Ovary (tissue), 9 donors: Measurements from ENCODE around the gene NCMAP. TPM values are rescaled to one million over a fixed set of nuclear protein-coding genes. Genes with fewer than 3 reads are reported as not detected.

ENCODE experiments used
- DNase-seq, 5 donors: peaks; one replicate each; pipeline ENCODE4 v3.0.0-alpha.2; 2019 to 2020
- H3K27ac ChIP-seq, 2 donors: fragments of 200-600 bp; one replicate each; pipeline versions ENCODE4 v1.5.1 to v1.8.0; 2019 to 2022
- H3K27me3 ChIP-seq: fragments of 200-600 bp; one replicate; pipeline ENCODE4 v1.8.0; 2022
- H3K36me3 ChIP-seq: fragments of 200-600 bp; sonication (generic); one replicate; pipeline ENCODE4 v1.5.1; 2019
- H3K4me1 ChIP-seq: one replicate; pipeline ENCODE4 v1.8.1; 2013; ENCODE audit warnings: mild to moderate bottlenecking, moderate library complexity; ENCODE audit not compliant: insufficient read depth
- H3K4me3 ChIP-seq: fragments of 200-600 bp; sonication (generic); one replicate; pipeline ENCODE4 v1.5.1; 2017
- H3K9me3 ChIP-seq, 2 donors: fragments of 200-600 bp in 1 of 2; sonication (generic) in 1 of 2; one replicate each; pipeline versions ENCODE4 v1.5.1 to v1.8.1; 2013 to 2019; ENCODE audit warnings: mild to moderate bottlenecking in 1 of 2, moderate library complexity in 1 of 2
- EP300 ChIP-seq: sonication (generic); formaldehyde crosslinking; IDR thresholded peaks from one replicate; pipeline ENCODE4 v1.6.1; 2017; ENCODE audit warnings: antibody characterized with exemption
- POLR2A ChIP-seq: fragments of 450-650 bp; IDR thresholded peaks from one replicate; pipeline ENCODE4 v1.6.1; 2017; ENCODE audit warnings: antibody characterized with exemption, mild to moderate bottlenecking, moderate library complexity
- WGBS, 3 donors: extraction: QIAGEN DNeasy Blood & Tissue Kit in 1 of 3; methylation state at CpG; one replicate each; pipeline versions ENCODE4 v1.1.5 to v1.1.7; 2013 to 2017; 5-methylcytosine and 5-hydroxymethylcytosine counted together
- intact Hi-C, 4 donors: fragments of 100-400 bp; cut with DNase I; formaldehyde crosslinking; loops; one replicate each; pipeline versions ENCODE4 v1.11.0 to v1.15.1; 2022 to 2023
- polyA plus RNA-seq, 2 donors: library from polyadenylated mRNA; stranded (reverse); fragments of 200-250 nt in 1 of 2; fragments of 350-450 nt in 1 of 2; fragmentation: Illumina TruSeq in 1 of 2; extraction: RNeasy Lipid Tissue Mini Kit (QIAGEN cat#74804) in 1 of 2; gene quantifications; one replicate each; pipeline ENCODE4 v1.2.3, GENCODE V29; 2013 to 2014
- total RNA-seq, 7 donors: library from RNA; depleted of rRNA in 2 of 7; stranded (reverse); fragments of >200 nt in 2 of 7; fragmentation: NEBNext Ultra II Directional in 3 of 7; extraction: Animal tissue kit (Norgen Biotek cat#: 25700) in 3 of 7; gene quantifications; one replicate each; pipeline versions ENCODE4 v1.1.0 to v1.2.4, GENCODE V29; 2016 to 2023
- TF ChIP-seq, protein P1 (sequence below), 3 donors: fragments of 450-650 bp in 2 of 3; fragments of 200-600 bp in 1 of 3; IDR thresholded peaks; one replicate each; pipeline versions ENCODE4 v1.5.1 to v1.8.0; 2016 to 2022; ENCODE audit warnings: antibody characterized with exemption in 3 of 3, mild to moderate bottlenecking in 1 of 3
- donor health status: DM: no; HTN: no; CAD: no; lungs with moderate emphysema.
- donor health status: DM: no; HTN: no; CAD: no.
- donor health status: Bipolar disorder and iron deficiency.
- donor health status: DM: yes; HTN: yes; CAD: no.
- donor health status: DM: no; HTN: no; CAD: no.
- donor health status: DM: yes; HTN: yes; CAD: no.

NCMAP gene
- total and polyA plus RNA-seq, 9 donors, result 0.01 to 0.83 (median 0.40) TPM; not detected in 2

DNA sequence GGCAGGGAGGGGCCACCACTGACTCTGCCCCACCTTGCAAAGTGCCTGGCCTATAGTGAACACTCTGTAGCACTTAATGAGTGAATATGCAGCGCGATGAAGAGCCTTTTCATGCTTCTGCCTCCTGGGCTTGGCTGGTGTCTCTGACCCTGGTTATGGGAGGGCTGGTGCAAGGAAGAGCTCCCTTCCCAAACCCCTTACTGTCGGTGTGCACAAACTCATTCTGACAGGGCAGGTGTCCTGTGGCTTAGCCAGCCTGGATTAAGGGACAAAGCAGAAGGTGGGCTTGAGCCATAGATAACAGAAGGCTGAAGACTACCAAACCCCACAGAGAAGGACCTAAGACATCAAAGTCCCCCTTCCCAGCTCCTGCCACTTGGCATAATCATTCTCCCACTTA lies 2.0 kb upstream of the NCMAP start:
- no peak for DNase-seq
- H3K4me1 ChIP-seq, result no peaks in the 10 kb centered on the region
- TF ChIP-seq POLR2A (no peak), EP300 (no peak)
- TF ChIP-seq, protein P1, sequence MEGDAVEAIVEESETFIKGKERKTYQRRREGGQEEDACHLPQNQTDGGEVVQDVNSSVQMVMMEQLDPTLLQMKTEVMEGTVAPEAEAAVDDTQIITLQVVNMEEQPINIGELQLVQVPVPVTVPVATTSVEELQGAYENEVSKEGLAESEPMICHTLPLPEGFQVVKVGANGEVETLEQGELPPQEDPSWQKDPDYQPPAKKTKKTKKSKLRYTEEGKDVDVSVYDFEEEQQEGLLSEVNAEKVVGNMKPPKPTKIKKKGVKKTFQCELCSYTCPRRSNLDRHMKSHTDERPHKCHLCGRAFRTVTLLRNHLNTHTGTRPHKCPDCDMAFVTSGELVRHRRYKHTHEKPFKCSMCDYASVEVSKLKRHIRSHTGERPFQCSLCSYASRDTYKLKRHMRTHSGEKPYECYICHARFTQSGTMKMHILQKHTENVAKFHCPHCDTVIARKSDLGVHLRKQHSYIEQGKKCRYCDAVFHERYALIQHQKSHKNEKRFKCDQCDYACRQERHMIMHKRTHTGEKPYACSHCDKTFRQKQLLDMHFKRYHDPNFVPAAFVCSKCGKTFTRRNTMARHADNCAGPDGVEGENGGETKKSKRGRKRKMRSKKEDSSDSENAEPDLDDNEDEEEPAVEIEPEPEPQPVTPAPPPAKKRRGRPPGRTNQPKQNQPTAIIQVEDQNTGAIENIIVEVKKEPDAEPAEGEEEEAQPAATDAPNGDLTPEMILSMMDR (IDR thresholded peaks at IDR 0.05), result no peak
- H3K9me3 ChIP-seq, result no peaks in the 10 kb centered on the region
- no peaks in the 10 kb centered on the region for H3K36me3 ChIP-seq
- no peak overlapping the region for H3K4me3 ChIP-seq
- intact Hi-C loops, result no loop called here
- no peak overlapping the region for H3K27ac ChIP-seq
- 87 to 97% (median 92%) methylated on average over 3 of the region's 3 CpGs for WGBS, 3 donors
- no peaks in the 10 kb centered on the region for H3K27me3 ChIP-seq

DNA sequence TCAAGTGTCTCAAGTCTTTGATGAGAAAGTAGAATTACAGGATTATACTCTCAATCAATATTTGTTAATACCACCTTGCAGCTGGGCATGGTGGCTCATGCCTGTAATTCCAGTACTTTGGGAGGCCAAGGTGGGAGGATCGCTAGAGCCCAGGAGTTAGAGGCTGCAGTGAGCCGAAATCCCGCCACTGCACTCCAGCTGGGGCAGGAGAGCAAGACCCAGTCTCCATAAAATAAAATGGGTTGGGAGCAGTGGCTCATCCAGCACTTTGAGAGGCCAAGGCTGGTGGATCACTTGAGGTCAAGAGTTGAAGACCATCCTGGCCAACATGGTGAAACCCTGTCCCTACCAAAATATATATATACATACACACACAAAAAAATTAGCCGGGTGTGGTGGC lies 1.2 kb upstream of the NCMAP start:
- peak in 1 of 5 donors; percentile 13 for DNase-seq
- Histone ChIP-seq H3K4me1 (no peaks in the 10 kb centered on the region), H3K4me3 (no peak overlapping the region), H3K27ac (no peak overlapping the region), H3K27me3 (no peaks in the 10 kb centered on the region), H3K36me3 (no peaks in the 10 kb centered on the region), H3K9me3 (no peaks in the 10 kb centered on the region)
- 96 to 100% (median 98%) methylated on average over 4 of the region's 4 CpGs for WGBS, 3 donors
- intact Hi-C loops, result no loop called here
- TF ChIP-seq POLR2A (no peak), EP300 (no peak)
- TF ChIP-seq, protein P1 (IDR thresholded peaks at IDR 0.05), result no peak

DNA sequence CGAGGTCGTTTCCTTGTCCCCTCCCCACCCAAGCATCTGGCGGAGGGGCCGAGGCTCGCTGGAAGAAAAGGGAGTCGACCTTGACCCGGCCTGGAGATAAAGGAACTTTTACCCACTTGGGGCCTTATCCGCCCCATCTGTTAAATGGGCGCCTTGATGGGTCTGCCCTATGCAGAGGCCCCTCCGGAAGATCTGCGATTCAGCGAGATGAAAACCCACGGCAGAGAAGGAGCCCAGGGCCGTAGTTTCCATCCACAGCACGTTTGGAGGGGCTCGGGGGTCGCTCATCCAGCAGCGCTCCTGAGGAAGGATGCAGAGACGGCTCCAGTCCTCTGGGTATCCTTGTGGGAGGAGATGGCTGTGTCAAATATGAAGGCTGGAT lies 518 bp downstream of the NCMAP start:
- intact Hi-C loops, result no loop called here
- H3K4me3 ChIP-seq, result no peak overlapping the region
- H3K27me3 ChIP-seq, result no peaks in the 10 kb centered on the region

DNA sequence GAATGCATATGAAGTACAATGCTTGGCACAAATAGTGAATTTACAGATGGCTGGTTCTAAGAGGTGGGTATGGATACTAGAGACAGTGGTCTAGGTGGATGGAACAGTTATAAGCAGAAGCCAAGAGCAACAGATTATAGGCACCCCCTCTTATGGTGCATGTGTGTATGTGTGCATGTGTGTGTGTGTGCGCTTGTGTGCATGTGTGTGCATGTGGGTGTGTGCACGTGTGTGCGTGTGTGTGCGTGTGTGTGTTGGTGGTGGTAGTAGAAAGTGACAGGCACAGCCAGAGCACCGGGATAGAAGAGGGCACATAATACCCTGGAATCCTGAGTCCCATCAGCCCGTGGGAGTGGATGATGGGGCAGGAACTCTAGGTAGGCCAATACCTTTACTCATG lies 1.3 kb downstream of the NCMAP start:
- 88 to 95% (median 94%) methylated on average over 6 of the region's 6 CpGs for WGBS, 3 donors
- TF ChIP-seq EP300, result no peak
- TF ChIP-seq POLR2A, result no peak
- TF ChIP-seq, protein P1 (IDR thresholded peaks at IDR 0.05), result no peak
- Histone ChIP-seq H3K9me3 (no peaks in the 10 kb centered on the region), H3K27me3 (no peaks in the 10 kb centered on the region), H3K36me3 (no peaks in the 10 kb centered on the region), H3K27ac (no peak overlapping the region), H3K4me3 (no peak overlapping the region), H3K4me1 (no peaks in the 10 kb centered on the region)
- intact Hi-C loops, result no loop called here
- peak in 1 of 5 donors; percentile 6 for DNase-seq

More for the DNA sequence above, 518 bp downstream of the NCMAP start:
- no peaks in the 10 kb centered on the region for H3K36me3 ChIP-seq
- 34 to 49% (median 44%) methylated on average over 19 of the region's 19 CpGs for WGBS, 3 donors
- DNase-seq, result no peak
- no peaks in the 10 kb centered on the region for H3K9me3 ChIP-seq
- H3K27ac ChIP-seq, result no peak overlapping the region
- no peaks in the 10 kb centered on the region for H3K4me1 ChIP-seq
- TF ChIP-seq EP300, result no peak
- TF ChIP-seq, protein P1 (IDR thresholded peaks at IDR 0.05), result no peak
- no peak for TF ChIP-seq POLR2A

DNA sequence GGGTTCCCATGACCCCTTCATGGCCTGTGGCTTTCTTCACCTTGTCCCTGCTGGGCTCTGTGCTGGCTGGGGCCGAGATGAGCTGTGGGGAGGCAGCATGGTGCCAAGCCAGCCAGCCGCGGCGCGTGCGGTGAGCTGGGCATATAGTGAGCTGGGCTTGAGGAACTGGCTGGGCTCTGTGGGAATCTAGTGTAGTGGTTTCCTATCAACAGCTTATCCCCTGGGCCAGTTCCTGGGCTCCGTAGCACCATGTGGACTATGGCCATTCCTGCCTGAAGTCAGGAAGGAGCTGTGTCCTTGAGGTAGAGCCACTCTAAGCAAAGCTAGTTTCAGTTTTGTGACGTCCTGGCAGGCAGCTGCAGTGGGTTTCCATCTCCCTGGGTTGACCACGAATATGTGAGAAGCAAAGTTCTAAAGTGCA lies 1.8 kb downstream of the NCMAP start:
- TF ChIP-seq, protein P1 (IDR thresholded peaks at IDR 0.05), result no peak
- no peak for TF ChIP-seq POLR2A
- TF ChIP-seq EP300, result no peak
- WGBS, 3 donors, result 49 to 75% (median 70%) methylated on average over 9 of the region's 9 CpGs
- Histone ChIP-seq H3K27ac (no peak overlapping the region), H3K36me3 (no peaks in the 10 kb centered on the region), H3K9me3 (no peaks in the 10 kb centered on the region), H3K4me1 (no peaks in the 10 kb centered on the region), H3K27me3 (no peaks in the 10 kb centered on the region), H3K4me3 (no peak overlapping the region)
- DNase-seq, result peak in 1 of 5 donors; percentile 4
- intact Hi-C loops, result no loop called here
